Hematopoietic multipotent progenitor cell (in vitro differentiated cells): ENCODE results near the gene SVOPL. TPM values are rescaled to one million over a fixed set of nuclear protein-coding genes. Genes with fewer than 3 reads are reported as not detected.
"Not testable (repeated sequence)": the region's sequence is repeated elsewhere in the genome, so short reads cannot be mapped to it uniquely, and the experiment has no call there.

Experiments used
- DNase-seq, 3 donors: peaks; one replicate each; pipeline ENCODE4 v3.0.0-alpha.2; 2011 to 2015; ENCODE audit warnings: low read depth in 2 of 3, low spot score in 2 of 3
- total RNA-seq: library from RNA; depleted of rRNA; stranded (reverse); fragments of >200 nt; gene quantifications from one replicate; pipeline ENCODE4 v1.2.3, GENCODE V29; 2012

The SVOPL gene
- total RNA-seq, 1 donor, result 3.8 TPM

GRCh38 chr7:138705167-138705566, 4.0 kb upstream of the SVOPL start:
- peak in 2 of 3 donors; percentile 54 to 84 for DNase-seq

GRCh38 chr7:138701537-138701923, 368 bp upstream of the SVOPL start:
- DNase-seq, result no peak

- no peak for DNase-seq
Observed at GRCh38 chr7:138699661-138700060, 1.5 kb downstream of the SVOPL start.

- no peak for DNase-seq
Observed at GRCh38 chr7:138698281-138698680, 2.9 kb downstream of the SVOPL start.

- DNase-seq, result no peak
Observed at GRCh38 chr7:138697535-138698182, 3.5 kb downstream of the SVOPL start.

- DNase-seq, result not testable (repeated sequence)
Observed at GRCh38 chr7:138695776-138696175, 5.4 kb downstream of the SVOPL start.

- no peak for DNase-seq
Observed at GRCh38 chr7:138695106-138695505, 6.1 kb downstream of the SVOPL start.

- DNase-seq, result no peak
Observed at GRCh38 chr7:138691178-138691577, 10.0 kb downstream of the SVOPL start.

GRCh38 chr7:138690495-138690894, 10.7 kb downstream of the SVOPL start:
- no peak for DNase-seq

GRCh38 chr7:138688037-138688436, 13.1 kb downstream of the SVOPL start:
- not testable (repeated sequence) for DNase-seq

GRCh38 chr7:138684340-138684739, 16.8 kb downstream of the SVOPL start:
- no peak for DNase-seq

GRCh38 chr7:138679793-138680192, 21.4 kb downstream of the SVOPL start:
- DNase-seq, result no peak

GRCh38 chr7:138670594-138670993, 30.6 kb downstream of the SVOPL start:
- no peak for DNase-seq

- DNase-seq, result no peak
Observed at GRCh38 chr7:138669364-138669763, 31.8 kb downstream of the SVOPL start.

- DNase-seq, result no peak
Observed at GRCh38 chr7:138668946-138669345, 32.2 kb downstream of the SVOPL start.

- no peak for DNase-seq
Observed at GRCh38 chr7:138668229-138668596, 32.9 kb downstream of the SVOPL start.

- DNase-seq, result peak in 2 of 3 donors; percentile 42 to 69
Observed at GRCh38 chr7:138667535-138668228, 33.5 kb downstream of the SVOPL start.

GRCh38 chr7:138666385-138666784, 34.8 kb downstream of the SVOPL start:
- peak in 1 of 3 donors; percentile 16 for DNase-seq

- no peak for DNase-seq
Observed at GRCh38 chr7:138665669-138666140, 35.5 kb downstream of the SVOPL start.

- DNase-seq, result no peak
Observed at GRCh38 chr7:138665249-138665648, 35.9 kb downstream of the SVOPL start.

- peak in 2 of 3 donors; percentile 28 to 29 for DNase-seq
Observed at GRCh38 chr7:138663725-138664710, 37.1 kb downstream of the SVOPL start.
